ENCODE data around the gene PARL. TPM values are rescaled to one million over a fixed set of nuclear protein-coding genes. Genes with fewer than 3 reads are reported as not detected.
A peak's percentile ranks its signal among the peaks of the same experiment; 100 is the strongest.

Gene PARL
- total and polyA plus RNA-seq, 2 of the 8 experiments (the other 6 are each of a cell fraction or from before 2014, with no cell fraction given): 62.7 to 85.0 TPM

GRCh38 chr3:183810643-183811594 lies 73.8 kb downstream of the PARL start:
- H3K4me1 ChIP-seq (replicated peaks in 1 of 4; ENCODE audit: control insufficient read depth in 3 of 4, insufficient read depth in 4 of 4, low read length in 3 of 4): no peaks in the 10 kb centered on the region
- H3K23ac ChIP-seq (ENCODE audit: insufficient read length): no peak overlapping the region
- ChIA-PET POLR2A (ENCODE audit: partially characterized antibody) (no interaction called here), CTCF (ENCODE audit: partially characterized antibody) (no interaction called here)
- no peak overlapping the region for H3K4ac ChIP-seq (replicated peaks; ENCODE audit: insufficient read length, low read depth, low read length)
- no peak overlapping the region for H4K8ac ChIP-seq (ENCODE audit: extremely low read depth, insufficient read depth, low read length)
- H2BK20ac ChIP-seq (ENCODE audit: low read length): no peak overlapping the region
- no peak overlapping the region for H2AK5ac ChIP-seq (ENCODE audit: low read depth, low read length)
- H3K9me3 ChIP-seq (ENCODE audit: insufficient read depth in 2 of 2, low read depth in 1 of 2, low read length in 1 of 2): no peaks in the 10 kb centered on the region
- H3K23me2 ChIP-seq (ENCODE audit: low read depth, low read length): no peaks in the 10 kb centered on the region
- H3K27ac ChIP-seq (ENCODE audit: low read depth, low read length): no peak overlapping the region
- H4K91ac ChIP-seq (replicated peaks; ENCODE audit: insufficient read length, low read length): no peak overlapping the region
- H2BK12ac ChIP-seq (ENCODE audit: low read depth, low read length): no peak overlapping the region
- no peaks in the 10 kb centered on the region for H3K27me3 ChIP-seq (replicated peaks in 1 of 4; ENCODE audit: control insufficient read depth in 3 of 4, extremely low read depth in 1 of 4, insufficient read depth in 3 of 4, low read length in 3 of 4)
- H3K18ac ChIP-seq (ENCODE audit: extremely low read depth, low read length): no peak overlapping the region
- H4K20me1 ChIP-seq (replicated peaks in 1 of 2; ENCODE audit: control insufficient read depth in 1 of 2, insufficient read depth in 2 of 2, low read length in 2 of 2): peaks cover 0 to 4% of the 10 kb centered on the region in 2 experiments
- no peak overlapping the region for H3K9ac ChIP-seq (replicated peaks in 1 of 4; ENCODE audit: extremely low read depth in 1 of 4, low read depth in 3 of 4, low read length in 3 of 4)
- 0 out of 2 replicates have a peak, but pooled peaks cover 2% of the 10 kb centered on the region for H3K79me1 ChIP-seq (ENCODE audit: low read depth, low read length)
- no peak overlapping the region for H3K4me2 ChIP-seq (ENCODE audit: insufficient read depth in 1 of 2, low read depth in 2 of 2, low read length in 2 of 2)
- no peak overlapping the region for H2AFZ ChIP-seq (ENCODE audit: low read length)
- TF ChIP-seq POLR2AphosphoS5 (IDR thresholded peaks at IDR 0.05; ENCODE audit: low read depth, low read length) (0 out of 2 replicates have a peak, but pooled peaks have one; percentile 3), JUND (IDR thresholded peaks at IDR 0.05; ENCODE audit: low read length) (no peak)
- no peak overlapping the region for H2BK15ac ChIP-seq (ENCODE audit: low read length)
- H2BK5ac ChIP-seq (ENCODE audit: low read depth, low read length): no peak overlapping the region
- H3K4me3 ChIP-seq (ENCODE audit: extremely low read depth in 1 of 4, insufficient read depth in 2 of 4, low read depth in 3 of 4, low read length in 4 of 4): no peak overlapping the region
- no peaks in the 10 kb centered on the region for H3K79me2 ChIP-seq (ENCODE audit: control insufficient read depth in 1 of 2, insufficient read depth in 2 of 2, low read length in 2 of 2)
- no peak overlapping the region for H3K14ac ChIP-seq (ENCODE audit: insufficient read length)
- H3K36me3 ChIP-seq (ENCODE audit: control insufficient read depth in 2 of 4, insufficient read depth in 4 of 4, low read length in 3 of 4): peaks cover 25 to 54% (median 50%) of the 10 kb centered on the region in 4 experiments
- H2BK120ac ChIP-seq (replicated peaks; ENCODE audit: low read depth, low read length): no peak overlapping the region
- FAIRE-seq: no peak
- 93% methylated on average over 24 of the region's 24 CpGs; no CpG with 5 or more reads in 1 of the 2 experiments for WGBS, 2 experiments (ENCODE audit: extremely low coverage in 1 of 2, insufficient coverage in 1 of 2, insufficient read length in 1 of 2, insufficient replicate concordance in 2 of 2, low coverage in 1 of 2, low lambda C conversion rate in 2 of 2, missing lambda C conversion rate in 1 of 2)
- no peak overlapping the region for H3K56ac ChIP-seq (replicated peaks; ENCODE audit: insufficient read length, low read depth, low read length)
- H4K5ac ChIP-seq (ENCODE audit: insufficient read length, low read depth, low read length): no peak overlapping the region
- no peak for DNase-seq (ENCODE audit: low read depth in 1 of 2, low spot score in 2 of 2)

Data from H1 (cell line).